Endodermal cell (in vitro differentiated cells): Measurements from ENCODE around the gene HNRNPAB. TPM values are rescaled to one million over a fixed set of nuclear protein-coding genes. Genes with fewer than 3 reads are reported as not detected.

ENCODE experiments used
- DNase-seq: peaks from one replicate; pipeline ENCODE4 v3.0.0-alpha.2; 2017
- H3K27ac ChIP-seq: 2 replicates; pipeline ENCODE4 v1.5.1; 2013; ENCODE audit warnings: mild to moderate bottlenecking, low read depth, low read length, moderate library complexity
- H3K27me3 ChIP-seq: 2 replicates; pipeline ENCODE4 v1.6.1; 2013; ENCODE audit warnings: mild to moderate bottlenecking, low read length, moderate library complexity; ENCODE audit not compliant: insufficient read depth, control insufficient read depth, poor library complexity, severe bottlenecking
- H3K36me3 ChIP-seq: 2 replicates; pipeline ENCODE4 v1.7.0; 2013; ENCODE audit warnings: mild to moderate bottlenecking, low read length, moderate library complexity; ENCODE audit not compliant: control insufficient read depth, insufficient read depth
- H3K4me1 ChIP-seq: one replicate; pipeline ENCODE4 v1.7.0; 2013; ENCODE audit warnings: low read length; ENCODE audit not compliant: control insufficient read depth, insufficient read depth
- H3K4me3 ChIP-seq: 2 replicates; pipeline ENCODE4 v1.5.1; 2013; ENCODE audit warnings: mild to moderate bottlenecking, low read length, moderate library complexity
- H3K9ac ChIP-seq: 2 replicates; pipeline ENCODE4 v1.6.1; 2013; ENCODE audit warnings: mild to moderate bottlenecking, low read length, moderate library complexity; ENCODE audit not compliant: poor library complexity, severe bottlenecking; ENCODE audit errors: extremely low read depth
- H3K9me3 ChIP-seq: 2 replicates; pipeline ENCODE4 v1.6.1; 2013; ENCODE audit warnings: mild to moderate bottlenecking, low read length, moderate library complexity; ENCODE audit not compliant: control insufficient read depth
- H3K27ac Mint-ChIP-seq: 2 replicates; pipeline ENCODE4 v1.8.0; 2020; ENCODE audit warnings: mixed read lengths
- H3K27me3 Mint-ChIP-seq: 2 replicates; pipeline ENCODE4 v1.8.0; 2021; ENCODE audit warnings: mild to moderate bottlenecking, mixed read lengths; ENCODE audit not compliant: insufficient read depth
- H3K36me3 Mint-ChIP-seq: 2 replicates; pipeline ENCODE4 v1.8.0; 2020; ENCODE audit warnings: low read depth, mixed read lengths
- H3K4me1 Mint-ChIP-seq: 2 replicates; pipeline ENCODE4 v1.8.0; 2020; ENCODE audit warnings: mixed read lengths
- H3K4me3 Mint-ChIP-seq: 2 replicates; pipeline ENCODE4 v1.8.0; 2020; ENCODE audit warnings: mild to moderate bottlenecking, moderate library complexity, mixed read lengths
- H3K9me3 Mint-ChIP-seq: 2 replicates; pipeline ENCODE4 v1.8.0; 2020; ENCODE audit warnings: mild to moderate bottlenecking, mixed read lengths
- CTCF ChIP-seq: fragments of 200-600 bp; sonication (generic); conservative IDR thresholded peaks from 2 replicates; pipeline ENCODE4 v1.5.0; 2021; ENCODE audit warnings: antibody characterized with exemption, mild to moderate bottlenecking
- WGBS, 2 experiments: methylation state at CpG; one replicate each; pipeline versions ENCODE4 v1.1.5 to v1.1.7; 2013; ENCODE audit warnings: missing lambda C conversion rate in 2 of 2, mixed read lengths in 1 of 2; ENCODE audit not compliant: insufficient coverage in 1 of 2, insufficient read length in 1 of 2; 5-methylcytosine and 5-hydroxymethylcytosine counted together
- total RNA-seq, 2 donors: library from RNA; stranded (reverse); fragmentation: NEBNext Ultra II Directional in 1 of 2; extraction: Animal tissue kit (Norgen Biotek cat#: 25700) in 1 of 2; gene quantifications; 2 replicates in 1 of 2; 3 replicates in 1 of 2; pipeline ENCODE4 v1.2.1, GENCODE V29; 2021

HNRNPAB gene
- total RNA-seq, 2 donors from 2014 or later: 343 to 353 TPM

- no peak overlapping the region for H3K9ac ChIP-seq
- WGBS, 2 experiments: 91 to 95% methylated on average over 6 of the region's 6 CpGs
- no peaks in the 10 kb centered on the region for H3K27me3 ChIP-seq
- no peak overlapping the region for H3K4me3 Mint-ChIP-seq
- TF ChIP-seq CTCF: no peak
- H3K27ac ChIP-seq: no peak overlapping the region
- H3K36me3 ChIP-seq: no peaks in the 10 kb centered on the region
- no peaks in the 10 kb centered on the region for H3K4me1 ChIP-seq
- H3K27me3 Mint-ChIP-seq: no peaks in the 10 kb centered on the region
- no peaks in the 10 kb centered on the region for H3K36me3 Mint-ChIP-seq
- no peak overlapping the region for H3K4me3 ChIP-seq
- H3K27ac Mint-ChIP-seq: no peak overlapping the region
- no peak for DNase-seq
- peaks cover 8% of the 10 kb centered on the region for H3K4me1 Mint-ChIP-seq
- peaks cover 6% of the 10 kb centered on the region for H3K9me3 Mint-ChIP-seq
- no peaks in the 10 kb centered on the region for H3K9me3 ChIP-seq
These were observed 17.9 kb upstream of the HNRNPAB start for GRCh38 chr5:178186427-178186826.

- Mint-ChIP-seq H3K4me1 (peaks cover 6% of the 10 kb centered on the region), H3K27ac (no peak within 1 kb of the TSS), H3K9me3 (peaks cover 8% of the 10 kb centered on the region), H3K36me3 (no peaks in the 10 kb centered on the region), H3K4me3 (no peak within 1 kb of the TSS), H3K27me3 (no peaks in the 10 kb centered on the region)
- Histone ChIP-seq H3K9ac (no peak within 1 kb of the TSS), H3K27me3 (no peaks in the 10 kb centered on the region), H3K4me3 (no peak within 1 kb of the TSS), H3K36me3 (no peaks in the 10 kb centered on the region), H3K9me3 (peaks cover 3% of the 10 kb centered on the region), H3K4me1 (no peaks in the 10 kb centered on the region), H3K27ac (no peak within 1 kb of the TSS)
- no peak for TF ChIP-seq CTCF
- DNase-seq: no peak
- 93 to 95% methylated on average over 10 to 27 of the region's 27 CpGs for WGBS, 2 experiments
These were observed 17.3 kb upstream of the HNRNPAB start, which contains the start of gene GMCL2 for GRCh38 chr5:178187014-178187413. TSS of gene GMCL2 (minus strand) at chr5:178187371. CDS start at chr5:178187299, 72 bp downstream.

- Histone ChIP-seq H3K4me3 (no peak overlapping the region), H3K27ac (no peak overlapping the region), H3K9me3 (peaks cover 16% of the 10 kb centered on the region), H3K36me3 (no peaks in the 10 kb centered on the region), H3K4me1 (no peaks in the 10 kb centered on the region), H3K27me3 (no peaks in the 10 kb centered on the region), H3K9ac (no peak overlapping the region)
- Mint-ChIP-seq H3K27ac (no peak overlapping the region), H3K4me3 (no peak overlapping the region), H3K36me3 (peaks cover 2% of the 10 kb centered on the region), H3K9me3 (peaks cover 19% of the 10 kb centered on the region), H3K4me1 (no peaks in the 10 kb centered on the region), H3K27me3 (peaks cover 4% of the 10 kb centered on the region)
- DNase-seq: peak; percentile 12
- no peak for TF ChIP-seq CTCF
- 41 to 44% methylated on average over 2 of the region's 2 CpGs for WGBS, 2 experiments
These were observed 14.9 kb upstream of the HNRNPAB start for GRCh38 chr5:178189433-178189832.
